Rectal smooth muscle tissue (tissue), 1 donor: ENCODE results near the gene NEURL4.

Experiments
- H3K27ac ChIP-seq: one replicate; pipeline ENCODE4 v1.7.0; 2013; ENCODE audit warnings: low read depth, low read length, inconsistent platforms
- H3K27me3 ChIP-seq: one replicate; pipeline ENCODE4 v1.7.0; 2013; ENCODE audit warnings: low read length; ENCODE audit not compliant: control insufficient read depth, insufficient read depth
- H3K36me3 ChIP-seq: one replicate; pipeline ENCODE4 v1.7.0; 2013; ENCODE audit warnings: low read length; ENCODE audit not compliant: control insufficient read depth, insufficient read depth
- H3K4me1 ChIP-seq: one replicate; pipeline ENCODE4 v1.7.0; 2013; ENCODE audit warnings: low read length; ENCODE audit not compliant: control insufficient read depth, insufficient read depth
- H3K4me3 ChIP-seq: one replicate; pipeline ENCODE4 v1.7.0; 2013; ENCODE audit warnings: low read length
- H3K9ac ChIP-seq: one replicate; pipeline ENCODE4 v1.7.0; 2013; ENCODE audit warnings: low read length

NEURL4 gene

GRCh38 chr17:7314719-7315569 is 14.2 kb downstream of the NEURL4 start, which contains the start of gene GPS2:
Gene GPS2 (minus strand): TSS chr17:7315360. CDS start chr17:7315052, 308 bp downstream.
- H3K27me3 ChIP-seq = no peaks in the 10 kb centered on the region
- H3K27ac ChIP-seq = peak within 1 kb of the TSS; percentile 92
- peak within 1 kb of the TSS; percentile 92 for H3K4me3 ChIP-seq
- peaks cover 13% of the 10 kb centered on the region for H3K4me1 ChIP-seq
- H3K36me3 ChIP-seq = peaks cover 42% of the 10 kb centered on the region
- H3K9ac ChIP-seq = peak within 1 kb of the TSS; percentile 92

DNA sequence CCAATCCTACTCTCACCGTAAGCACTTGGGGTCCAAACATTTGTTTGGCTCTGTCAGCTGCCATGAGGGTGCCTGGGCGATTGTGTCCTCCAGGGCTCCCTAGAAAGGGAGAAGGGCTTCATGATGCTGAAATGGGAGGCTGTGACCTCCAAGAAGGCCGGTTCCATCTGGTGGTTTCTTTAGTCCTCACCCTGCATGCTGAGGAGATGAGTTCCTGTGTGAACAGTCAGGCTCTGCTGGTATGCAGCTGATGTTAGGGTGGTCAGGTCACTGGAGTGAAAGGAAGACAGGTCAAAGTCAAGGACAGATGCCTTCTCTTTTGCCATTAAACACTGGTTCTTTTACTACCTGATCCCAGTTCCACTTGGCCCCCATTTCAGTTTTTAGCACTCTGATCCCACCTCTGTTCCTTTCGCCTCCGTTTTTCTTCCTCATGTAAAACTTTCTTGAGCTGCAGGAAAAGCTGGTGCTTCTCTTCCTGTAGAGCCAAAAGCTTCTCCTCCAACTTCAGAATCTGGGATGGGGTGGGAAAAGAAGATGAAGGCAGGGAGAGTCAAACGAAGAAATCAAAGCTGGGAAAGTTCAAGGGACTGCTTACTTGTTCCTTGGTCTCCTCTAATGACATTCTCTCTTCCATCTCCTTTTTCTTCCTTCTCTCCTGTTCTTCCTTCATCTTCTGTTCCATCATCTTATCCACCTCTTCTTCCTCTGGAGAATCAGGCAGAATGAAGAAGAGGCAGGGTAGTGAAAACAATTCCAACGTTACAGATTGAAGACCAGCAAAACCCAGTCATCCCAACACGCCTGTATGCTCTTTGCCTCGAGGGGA is 15.0 kb downstream of the NEURL4 start:
- Histone ChIP-seq H3K27ac (peak overlapping the region; percentile 92), H3K9ac (peak overlapping the region; percentile 92), H3K27me3 (no peaks in the 10 kb centered on the region), H3K4me1 (peaks cover 19% of the 10 kb centered on the region), H3K36me3 (peaks cover 43% of the 10 kb centered on the region), H3K4me3 (peak overlapping the region; percentile 92)

- H3K36me3 ChIP-seq = peaks cover 38% of the 10 kb centered on the region
- H3K4me3 ChIP-seq = no peak overlapping the region
- no peaks in the 10 kb centered on the region for H3K27me3 ChIP-seq
- H3K9ac ChIP-seq = no peak overlapping the region
- H3K4me1 ChIP-seq = peaks cover 24% of the 10 kb centered on the region
- no peak overlapping the region for H3K27ac ChIP-seq
Observed at GRCh38 chr17:7313088-7313889, 15.8 kb downstream of the NEURL4 start.

DNA sequence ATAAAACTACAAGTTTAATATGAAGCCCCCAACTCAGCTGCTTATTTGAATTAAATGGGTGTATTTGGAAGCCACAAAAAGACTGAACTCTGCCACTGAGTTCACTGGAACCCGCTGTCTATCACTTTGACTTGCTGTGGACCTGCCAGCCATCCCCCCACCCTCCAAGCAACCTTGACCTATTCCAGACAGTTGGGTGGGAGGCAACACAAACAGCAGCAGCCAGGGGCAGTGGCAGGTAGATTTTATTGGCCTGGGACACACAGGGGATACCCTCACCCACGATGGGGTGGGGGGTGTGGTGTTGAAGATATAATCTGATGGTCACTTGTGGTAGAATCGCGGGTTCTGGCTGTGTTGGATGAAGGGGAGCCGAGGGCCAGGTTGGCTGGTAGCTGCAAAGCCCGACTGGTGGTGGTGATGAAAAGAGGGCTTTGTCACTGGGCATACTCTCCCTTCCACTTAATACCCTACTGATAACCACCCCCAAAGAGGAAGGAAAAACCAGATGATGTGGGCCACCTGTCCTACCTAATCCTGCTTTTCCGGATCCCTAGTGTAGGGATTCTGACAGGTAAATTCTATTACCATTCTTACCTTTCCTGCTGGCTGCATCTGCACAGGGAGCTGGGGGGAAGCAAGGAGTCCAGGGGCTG is 16.6 kb downstream of the NEURL4 start:
- Histone ChIP-seq H3K27me3 (no peaks in the 10 kb centered on the region), H3K27ac (no peak overlapping the region), H3K4me3 (no peak overlapping the region), H3K36me3 (peaks cover 36% of the 10 kb centered on the region), H3K9ac (no peak overlapping the region), H3K4me1 (peaks cover 24% of the 10 kb centered on the region)

- Histone ChIP-seq H3K4me3 (no peak overlapping the region), H3K27ac (no peak overlapping the region), H3K4me1 (peaks cover 24% of the 10 kb centered on the region), H3K27me3 (no peaks in the 10 kb centered on the region), H3K9ac (no peak overlapping the region), H3K36me3 (peaks cover 32% of the 10 kb centered on the region)
Observed at GRCh38 chr17:7311110-7311705, 17.9 kb downstream of the NEURL4 start.

- Histone ChIP-seq H3K27me3 (no peaks in the 10 kb centered on the region), H3K4me1 (peaks cover 19% of the 10 kb centered on the region), H3K27ac (no peak overlapping the region), H3K36me3 (peaks cover 32% of the 10 kb centered on the region), H3K4me3 (no peak overlapping the region), H3K9ac (no peak overlapping the region)
Observed at GRCh38 chr17:7309628-7310027, 19.5 kb downstream of the NEURL4 start.

DNA sequence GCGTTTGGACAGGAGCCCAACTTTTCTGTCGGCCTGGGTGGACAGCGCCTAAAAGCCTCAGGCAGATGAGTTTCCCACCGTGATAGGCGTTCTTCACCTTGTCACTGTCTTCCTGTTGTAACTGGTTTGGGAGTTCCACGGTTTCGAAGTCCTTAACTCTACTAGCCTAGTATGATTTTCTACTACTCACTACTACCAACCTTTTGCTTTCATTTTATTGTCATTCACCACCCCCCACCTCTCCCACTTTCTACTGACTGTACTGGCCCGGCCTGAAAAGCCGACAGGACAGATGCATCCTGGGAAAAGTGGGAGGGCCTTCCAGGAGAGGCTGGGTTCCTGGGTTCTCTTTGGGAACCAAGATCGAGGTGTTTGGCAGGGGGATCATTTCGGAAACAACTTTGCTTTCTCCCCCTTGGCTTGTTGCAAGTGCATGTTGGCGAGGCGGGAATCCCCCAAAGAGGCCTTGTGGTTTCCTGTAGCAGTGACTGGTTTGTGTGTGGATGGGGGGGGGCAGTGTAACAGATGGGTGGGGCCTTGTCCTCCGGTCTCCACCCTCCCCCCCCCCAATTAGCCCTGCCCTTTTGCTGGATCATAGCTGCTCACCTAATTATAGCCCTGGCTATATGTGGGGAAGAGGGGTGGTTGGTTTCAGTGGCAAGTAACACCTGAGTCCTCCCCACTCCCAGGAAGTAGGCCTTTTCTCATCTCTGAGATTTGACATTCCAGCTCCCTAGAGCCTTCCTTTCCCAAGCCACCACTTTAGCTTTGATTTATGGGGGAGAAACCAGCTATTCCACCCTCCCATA is 20.3 kb downstream of the NEURL4 start:
- Histone ChIP-seq H3K27me3 (no peaks in the 10 kb centered on the region), H3K4me1 (peaks cover 11% of the 10 kb centered on the region), H3K27ac (peak overlapping the region; percentile 97), H3K36me3 (peaks cover 32% of the 10 kb centered on the region), H3K9ac (peak overlapping the region; percentile 34), H3K4me3 (peak overlapping the region; percentile 77)

- Histone ChIP-seq H3K9ac (peak overlapping the region; percentile 71), H3K27me3 (no peaks in the 10 kb centered on the region), H3K4me1 (peaks cover 11% of the 10 kb centered on the region), H3K4me3 (peak overlapping the region; percentile 77), H3K27ac (peak overlapping the region; percentile 97), H3K36me3 (peaks cover 26% of the 10 kb centered on the region)
Observed at GRCh38 chr17:7307686-7308624, 21.2 kb downstream of the NEURL4 start.

DNA sequence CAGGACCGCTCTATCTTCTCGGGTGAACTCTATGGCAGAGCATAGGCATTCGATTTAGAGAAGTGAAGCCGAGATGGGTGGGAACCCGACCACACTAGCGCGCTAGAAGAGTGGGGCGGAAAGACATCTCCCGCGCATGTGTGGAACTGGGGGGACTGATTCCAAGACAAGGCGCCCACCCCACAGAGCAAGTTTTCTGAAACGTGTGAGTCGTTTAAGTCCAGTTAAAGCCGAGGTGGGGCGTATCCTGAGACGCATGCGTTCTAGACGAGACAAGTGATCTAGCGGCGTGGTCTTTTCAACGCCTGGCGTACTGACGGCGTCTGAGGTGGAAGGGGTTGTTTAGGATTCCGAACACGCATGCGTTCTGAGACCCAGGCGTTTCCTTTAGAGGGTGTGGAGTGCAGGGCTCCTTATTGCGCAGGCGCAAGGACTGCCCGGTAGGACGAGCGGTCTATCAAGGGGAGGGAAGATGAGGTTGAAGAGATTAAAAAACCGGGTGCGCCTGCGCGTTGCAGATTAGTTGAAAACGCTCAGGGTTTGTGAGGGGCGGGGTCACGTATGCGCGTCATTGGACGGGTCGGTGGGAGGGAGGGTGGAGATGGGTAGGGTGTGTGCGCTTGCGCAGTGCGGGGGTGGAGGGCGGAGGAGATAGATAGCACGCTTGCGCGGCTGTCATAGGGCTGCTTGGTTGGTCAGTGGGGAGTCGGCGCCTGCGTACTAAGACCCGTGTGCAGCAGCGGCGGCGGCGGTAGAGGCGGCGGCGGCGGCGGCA is 22.0 kb downstream of the NEURL4 start, which contains the start of gene EIF5A:
EIF5A (plus strand) TSS at position 718 of the 775 bp plus-strand sequence. CDS start 2,008 bp downstream, outside the sequence.
- H3K4me3 ChIP-seq = peak within 1 kb of the TSS; percentile 77
- H3K36me3 ChIP-seq = peaks cover 18% of the 10 kb centered on the region
- peaks cover 11% of the 10 kb centered on the region for H3K4me1 ChIP-seq
- H3K9ac ChIP-seq = peak within 1 kb of the TSS; percentile 71
- peak within 1 kb of the TSS; percentile 97 for H3K27ac ChIP-seq
- no peaks in the 10 kb centered on the region for H3K27me3 ChIP-seq
